ENCODE results near the gene GPR158.

The GPR158 gene

DNA sequence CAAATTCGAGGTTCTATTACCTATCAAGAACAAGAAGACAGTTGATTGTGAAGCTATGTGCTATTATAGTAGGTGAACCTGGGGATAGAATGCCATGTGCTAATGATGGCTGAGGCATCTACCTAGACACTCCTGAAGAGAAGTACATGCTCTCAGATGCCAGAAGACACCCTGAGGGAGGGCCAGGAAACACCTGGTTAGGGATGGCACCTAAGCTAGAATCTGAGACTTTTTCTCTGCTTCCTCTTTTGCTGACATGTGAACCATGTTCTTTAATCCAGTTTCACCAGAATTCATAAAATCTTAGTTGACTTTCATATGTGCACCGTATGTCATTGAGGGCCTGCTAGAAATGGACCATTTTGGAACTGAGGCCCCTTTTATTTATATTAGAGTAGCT is 242.8 kb downstream of the GPR158 start:
- no peak for DNase-seq

DNA sequence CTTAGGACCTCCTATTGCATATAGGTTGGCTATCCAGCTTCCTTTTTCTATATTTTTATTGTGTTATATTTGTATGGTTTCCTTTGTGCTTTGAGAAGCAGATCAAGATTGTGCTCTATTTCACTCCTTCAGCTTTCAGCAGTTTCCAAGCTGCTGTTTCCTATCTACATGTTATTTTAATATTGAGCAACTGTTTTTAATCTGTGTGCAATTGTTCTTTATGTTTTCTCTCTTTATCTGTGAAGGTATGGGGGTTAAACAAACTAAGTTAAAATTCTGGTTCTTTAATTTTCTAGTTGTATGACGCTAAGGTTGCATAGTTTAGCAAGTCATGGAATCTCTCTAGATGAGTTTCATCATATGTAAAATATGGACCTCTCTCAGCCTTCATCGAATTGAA is 251.0 kb downstream of the GPR158 start:
- no peak for DNase-seq

DNA sequence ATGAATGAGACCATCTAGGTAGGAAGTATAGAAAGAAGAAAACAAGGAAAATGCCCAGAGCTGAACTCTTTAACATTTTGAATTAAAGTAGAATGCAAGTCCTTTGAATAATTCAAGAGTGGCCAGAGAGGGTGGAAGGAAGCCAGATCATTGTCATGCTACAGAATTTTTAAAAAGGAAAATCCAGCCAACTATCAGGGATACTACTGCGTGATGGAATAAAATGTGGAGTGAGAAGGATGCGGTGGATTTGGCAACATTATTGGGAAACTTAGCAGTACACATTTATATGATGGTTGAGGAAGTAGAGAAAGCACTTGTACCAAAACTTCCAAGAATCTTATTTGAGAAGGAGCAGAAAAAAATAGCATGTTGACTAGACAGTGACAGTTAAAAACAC is 261.6 kb downstream of the GPR158 start:
- DNase-seq = no peak

DNA sequence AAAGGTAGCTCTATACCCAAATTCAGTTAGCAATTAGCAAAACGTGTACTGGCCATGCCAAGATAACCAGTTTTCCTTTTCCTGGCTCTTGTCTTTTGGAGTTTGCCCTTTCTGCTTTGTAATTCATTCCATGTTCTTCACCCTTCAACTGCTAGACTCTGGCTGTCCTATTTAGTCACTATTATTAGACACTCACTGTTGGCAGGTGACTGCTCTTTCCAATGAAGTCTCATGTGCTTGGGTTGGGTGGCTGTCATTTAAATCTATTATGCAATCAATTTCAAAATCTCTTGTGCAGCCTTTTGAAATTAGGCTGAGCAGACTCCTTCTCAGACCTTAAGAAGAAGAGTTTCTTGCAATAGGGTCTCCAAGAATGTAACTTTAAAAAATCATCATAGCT is 266.5 kb downstream of the GPR158 start:
- no peak for DNase-seq

DNA sequence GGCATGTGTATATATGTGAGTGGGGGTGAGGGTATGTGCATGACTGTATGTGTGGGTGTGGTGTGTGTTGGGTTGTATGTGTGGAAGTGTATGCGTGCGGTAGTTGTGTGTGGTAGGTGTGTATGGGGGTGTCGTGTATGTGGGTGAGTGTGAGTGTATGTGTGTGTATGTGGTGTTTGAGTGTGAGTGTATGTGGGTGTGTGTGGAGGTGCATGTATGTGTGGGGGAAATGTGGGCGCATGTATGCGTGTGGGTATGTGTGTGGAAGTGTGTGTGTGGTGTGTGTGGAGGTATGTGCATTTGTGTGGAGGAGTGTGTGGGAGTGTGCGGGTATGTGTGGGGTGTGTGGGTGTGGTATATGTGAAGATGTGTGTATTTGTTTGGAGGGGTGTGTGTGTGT is 269.5 kb downstream of the GPR158 start:
- no peak for DNase-seq

DNA sequence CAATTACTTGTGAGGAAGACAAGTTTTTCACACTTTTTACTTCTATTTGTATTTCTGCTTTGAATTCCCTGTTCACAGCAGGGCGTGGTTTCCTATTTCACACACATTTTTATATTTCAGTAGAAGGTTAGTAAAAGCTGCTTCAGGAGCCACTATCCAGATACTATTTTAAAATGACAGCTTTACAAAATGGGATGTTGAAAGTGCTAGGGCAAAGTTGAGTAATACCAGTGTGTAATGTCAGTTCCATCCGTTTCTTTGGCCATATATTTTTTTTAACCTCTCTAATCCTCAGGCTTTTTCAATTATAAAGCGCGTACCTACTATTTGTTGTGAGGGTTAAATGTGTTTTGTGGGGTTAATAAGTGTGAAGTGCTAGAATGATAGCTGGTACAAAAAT is 276.6 kb downstream of the GPR158 start:
- no peak for DNase-seq

DNA sequence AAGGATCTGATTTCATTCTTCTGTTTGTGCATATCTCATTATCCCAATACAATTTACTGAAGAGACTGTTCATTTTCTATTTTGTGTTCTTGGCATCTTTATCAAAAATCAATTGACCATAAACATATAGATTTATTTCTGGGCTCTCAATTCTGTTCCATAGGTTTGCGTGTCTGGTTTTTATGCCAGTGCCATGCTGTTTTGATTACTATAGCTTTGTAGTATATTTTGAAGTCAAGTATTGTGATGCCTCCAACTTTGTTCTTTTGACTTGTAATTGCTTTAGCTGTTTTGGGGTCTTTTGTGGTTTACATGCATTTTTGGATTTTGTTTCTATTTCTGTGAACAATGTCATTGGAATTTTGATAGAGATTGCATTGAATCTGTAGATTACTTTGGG is 278.8 kb downstream of the GPR158 start:
- no peak for DNase-seq

DNA sequence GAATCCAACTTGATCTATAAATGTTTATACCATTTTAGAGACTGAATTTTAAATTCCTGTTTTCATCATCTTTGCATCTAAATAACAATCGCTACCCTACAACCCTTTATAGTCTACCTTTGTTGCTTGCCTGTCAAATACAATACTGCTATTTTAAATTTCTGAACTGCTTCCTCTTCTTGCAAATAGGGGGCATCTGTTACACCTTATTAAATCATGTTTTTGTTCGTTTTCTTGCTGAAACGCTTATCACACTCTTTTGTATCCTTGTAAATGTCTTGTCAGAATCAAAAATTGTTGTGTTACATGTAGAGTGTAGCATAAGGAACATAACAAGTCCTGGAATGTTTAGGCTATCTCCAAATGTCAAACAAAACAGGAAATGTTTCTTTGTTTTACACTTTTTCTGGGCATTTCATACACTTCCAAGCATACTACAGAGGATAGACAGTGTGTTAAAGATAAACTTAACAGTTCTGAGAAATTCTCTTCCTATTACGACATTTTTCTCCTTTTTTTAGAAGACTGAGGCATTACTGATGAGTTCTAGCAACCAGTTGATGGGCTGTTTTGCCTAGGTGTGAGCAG is 281.3 kb downstream of the GPR158 start:
- DNase-seq = no peak

DNA sequence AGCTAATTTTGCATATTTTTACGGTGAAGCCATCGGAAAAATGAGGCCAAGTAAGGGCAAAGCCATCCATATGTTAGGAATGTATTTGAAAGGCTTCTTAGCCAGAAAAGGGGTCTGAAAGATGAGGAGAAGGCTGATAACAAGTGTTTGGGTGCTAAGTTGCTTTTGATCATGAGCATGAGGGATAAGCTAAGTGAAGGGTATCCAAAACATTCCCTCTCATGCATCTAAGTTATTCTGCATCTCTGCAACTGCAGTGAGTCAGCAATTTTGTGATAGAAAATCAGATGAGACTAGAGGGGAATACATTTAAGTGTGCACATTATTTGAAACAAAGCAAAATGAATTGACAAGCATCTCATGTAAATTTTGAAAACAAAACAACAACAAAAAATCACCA is 282.8 kb downstream of the GPR158 start:
- no peak for DNase-seq

DNA sequence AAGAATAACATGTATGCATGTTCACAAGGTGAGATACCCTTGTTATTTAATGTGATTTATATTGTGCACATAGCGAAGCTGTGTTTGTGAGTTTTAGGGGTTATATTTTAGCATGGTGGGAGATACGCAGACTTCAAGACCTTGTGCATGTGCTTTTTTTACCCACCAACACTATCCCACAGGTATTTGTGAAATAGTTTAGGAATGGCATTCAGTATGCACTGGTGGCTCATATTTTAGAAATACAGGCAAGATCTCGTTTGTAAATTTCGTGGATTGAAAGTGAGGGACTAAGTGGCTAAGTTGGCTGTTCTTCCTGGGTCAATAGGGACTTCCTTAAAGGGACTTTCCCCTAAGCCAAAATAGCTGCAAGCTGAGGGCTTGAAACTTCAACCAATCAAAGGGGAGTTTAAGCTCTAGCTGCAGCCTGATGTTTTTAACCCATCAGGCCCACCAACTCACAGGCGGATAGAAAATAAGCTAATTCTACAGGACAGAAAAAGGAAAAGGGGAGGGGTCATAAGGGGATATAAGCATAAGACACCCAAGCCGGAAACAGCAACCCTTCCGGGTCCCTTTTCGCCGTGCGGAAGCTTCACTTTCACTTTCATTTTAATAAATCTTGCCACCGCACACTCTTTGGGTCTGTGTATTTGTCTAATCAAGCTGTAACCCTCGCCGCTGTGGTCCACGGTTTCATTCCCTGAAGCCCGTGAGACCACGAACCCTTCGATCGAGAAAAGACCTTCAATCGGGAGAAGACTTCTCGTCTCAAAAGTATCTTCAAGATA is 291.0 kb downstream of the GPR158 start:
- no peak for DNase-seq

DNA sequence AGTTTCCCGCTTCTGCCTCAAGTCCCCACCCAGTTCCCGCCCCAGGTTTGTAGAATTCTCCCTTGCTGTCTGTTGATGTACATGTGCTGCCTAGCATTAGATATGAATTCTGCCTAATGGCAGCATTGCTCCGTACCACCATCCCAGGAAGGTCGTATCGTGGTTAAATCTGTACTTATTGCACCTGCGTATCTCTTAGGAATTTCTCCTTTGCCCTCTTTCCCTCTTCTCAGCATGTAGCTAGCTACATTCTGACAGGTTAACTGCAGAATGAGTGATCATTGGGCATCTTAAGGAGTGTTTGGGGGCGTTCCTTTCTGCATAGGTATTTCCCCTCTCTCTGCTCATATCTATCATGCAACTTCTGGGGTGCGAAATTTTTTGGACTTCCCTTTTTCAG is 293.1 kb downstream of the GPR158 start:
- no peak for DNase-seq

DNA sequence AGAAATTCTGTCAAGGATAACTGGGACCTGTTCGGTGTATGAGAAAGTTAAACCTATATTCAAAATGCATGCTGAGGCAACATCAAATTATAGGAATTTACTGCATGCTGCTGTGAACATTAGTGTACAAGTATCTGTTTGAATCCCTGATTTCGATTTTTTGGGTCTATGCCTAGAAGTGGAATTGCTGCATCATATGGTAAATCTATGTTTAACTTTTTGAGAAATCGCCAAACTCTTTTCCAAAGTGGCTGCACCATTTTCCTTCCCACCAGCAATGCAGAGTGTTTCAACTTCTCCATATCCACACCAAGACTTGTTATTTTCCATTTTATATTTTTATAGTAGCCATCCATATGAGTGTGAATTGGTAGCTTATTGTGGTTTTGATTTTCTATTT is 306.7 kb downstream of the GPR158 start:
- DNase-seq = no peak

DNA sequence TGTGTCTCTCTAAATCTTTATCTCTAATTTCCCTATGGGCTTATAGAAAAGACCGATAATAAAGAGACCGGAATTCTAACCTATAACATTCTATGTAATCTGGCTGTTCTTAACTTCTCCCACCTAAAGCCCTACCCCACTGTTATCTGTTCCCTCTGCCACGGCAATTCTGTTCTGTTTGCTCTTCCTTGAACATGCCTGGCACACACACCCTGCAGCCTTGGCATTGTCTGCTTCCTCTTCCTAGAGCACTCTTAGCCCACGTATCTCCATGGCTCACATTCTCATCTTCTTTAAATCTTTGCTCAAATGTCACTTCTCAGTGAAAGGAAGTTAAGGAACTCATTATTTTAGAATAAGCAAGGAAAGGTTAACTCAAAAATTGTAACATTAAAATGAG is 309.2 kb downstream of the GPR158 start:
- peak; percentile 44 for DNase-seq

DNA sequence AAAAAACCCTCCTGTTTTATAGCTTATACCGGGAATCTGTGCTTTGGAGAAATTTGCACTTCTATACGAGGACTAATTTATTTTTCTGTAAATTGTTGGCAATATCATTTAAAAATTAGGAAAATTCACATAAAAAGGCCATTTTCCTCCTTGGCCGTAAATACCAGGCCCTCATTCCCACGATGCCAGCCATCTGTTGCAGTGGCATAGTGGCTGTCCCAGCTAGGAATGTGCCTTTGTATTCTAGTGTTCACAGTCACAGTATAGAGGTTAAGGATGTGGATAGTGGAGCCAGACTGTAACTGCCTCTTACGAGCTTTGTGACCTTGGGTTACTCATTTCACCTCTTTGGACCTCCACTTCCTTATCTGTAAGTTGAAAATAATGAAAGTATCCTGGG is 312.5 kb downstream of the GPR158 start:
- DNase-seq = no peak

DNA sequence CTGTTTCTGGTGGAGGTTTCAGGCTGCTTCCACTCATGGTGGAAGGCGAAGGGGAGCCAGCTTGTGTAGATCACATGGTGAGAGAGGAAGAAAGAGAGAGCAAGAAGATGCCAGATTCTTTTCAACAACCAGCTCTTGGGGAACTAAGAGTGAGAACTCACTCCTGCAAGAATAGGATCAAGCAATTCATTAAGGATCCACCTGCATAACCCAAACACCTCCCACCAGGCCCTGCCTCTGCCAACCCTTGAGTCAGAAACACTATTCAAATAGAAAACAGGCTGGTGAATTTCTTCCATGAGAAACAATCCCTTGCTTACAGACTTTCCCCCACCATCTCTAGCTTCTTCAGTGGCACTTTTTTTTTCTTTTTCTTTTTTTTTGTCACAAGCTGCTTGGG is 317.2 kb downstream of the GPR158 start:
- peak; percentile 62 for DNase-seq

DNA sequence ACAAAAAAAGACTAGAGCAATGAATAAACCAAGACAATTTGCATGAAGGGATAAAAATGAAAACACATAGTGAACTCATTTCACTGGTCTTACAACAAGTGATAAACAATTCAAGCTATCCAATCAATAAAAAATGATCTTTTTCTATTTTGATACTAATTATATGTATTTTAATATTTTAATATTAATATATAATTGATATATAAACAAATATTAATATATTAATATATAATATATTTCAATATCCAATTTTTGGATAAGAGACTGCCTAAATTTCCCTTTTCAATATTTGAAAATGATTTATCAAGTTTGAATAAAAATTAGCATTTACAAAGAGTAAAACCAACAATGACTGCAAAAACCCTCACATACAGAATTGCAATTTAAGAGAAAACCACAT is 317.9 kb downstream of the GPR158 start:
- DNase-seq = no peak

DNA sequence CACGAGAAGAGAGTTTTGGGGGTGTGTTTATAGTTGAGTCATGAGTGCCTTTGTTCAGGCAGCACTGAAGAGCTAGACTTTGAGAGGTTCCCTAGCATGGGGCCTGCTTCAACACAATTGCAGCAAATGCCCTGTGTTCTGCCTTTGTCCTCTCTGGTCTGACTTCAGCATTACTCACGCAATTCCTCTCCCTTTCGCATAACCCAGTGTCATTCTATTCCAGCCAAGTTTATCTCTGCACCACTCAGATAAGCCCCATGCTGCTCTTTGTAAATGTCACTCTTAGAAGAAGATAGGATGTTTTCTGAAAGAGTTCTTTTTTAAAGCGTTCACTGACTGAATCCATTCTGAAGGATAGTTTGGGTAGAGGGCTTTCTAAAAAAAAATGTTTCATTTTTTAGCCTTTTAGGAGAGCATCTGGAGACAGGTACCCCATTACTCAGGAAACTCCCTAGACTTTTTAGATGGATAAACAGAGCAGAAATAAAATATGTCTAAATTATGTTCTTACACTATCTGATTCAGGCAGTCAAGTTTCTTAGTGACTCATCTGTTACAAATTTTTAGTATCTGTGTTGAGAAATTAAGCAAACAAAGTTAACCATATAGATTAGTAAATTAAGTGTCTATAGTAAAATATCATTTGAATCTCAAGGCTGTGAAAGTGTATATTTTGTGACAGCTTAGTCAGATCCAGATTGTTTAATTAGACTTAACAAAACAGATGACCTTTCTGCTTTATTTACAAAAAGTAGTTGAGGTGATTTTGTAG is 318.5 kb downstream of the GPR158 start:
- peak; percentile 84 for DNase-seq

DNA sequence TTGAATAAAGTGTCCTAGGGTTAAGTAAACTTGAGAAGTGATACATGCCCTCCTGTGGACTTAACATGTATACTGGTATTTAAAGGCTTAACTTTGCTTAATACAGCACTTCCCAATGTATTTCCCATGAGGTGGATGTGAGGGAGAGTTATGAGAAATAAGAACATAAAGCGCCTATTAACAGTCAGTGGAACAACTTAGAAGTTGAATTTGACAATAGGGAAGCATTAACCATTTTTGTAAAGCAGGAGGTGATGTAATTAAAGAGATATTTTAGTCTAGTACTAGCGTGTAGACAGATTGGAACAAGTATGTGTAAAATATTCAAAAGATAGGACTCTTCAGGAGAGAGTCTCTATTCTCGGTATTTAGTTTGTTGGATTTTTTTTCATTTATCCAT is 322.4 kb downstream of the GPR158 start:
- DNase-seq = no peak

DNA sequence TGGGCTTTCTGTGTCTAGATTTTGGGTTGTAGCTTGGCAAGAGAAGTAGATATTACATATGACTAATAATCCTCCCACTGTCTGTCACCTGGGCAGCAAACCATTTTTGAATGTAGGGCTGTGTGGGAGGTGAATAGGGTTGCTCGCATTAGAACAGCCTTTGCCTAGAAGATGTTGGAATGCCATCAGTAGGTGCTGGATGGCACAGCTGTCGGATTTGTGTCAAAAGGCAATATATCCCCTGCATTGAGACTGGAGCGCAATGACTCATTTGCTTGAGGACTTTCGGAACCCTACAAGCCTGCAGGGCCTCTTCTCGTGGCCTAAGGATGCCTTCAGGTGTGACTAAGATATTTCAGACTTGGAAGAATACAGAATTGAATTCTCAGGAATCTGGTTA is 323.8 kb downstream of the GPR158 start:
- DNase-seq = no peak

DNA sequence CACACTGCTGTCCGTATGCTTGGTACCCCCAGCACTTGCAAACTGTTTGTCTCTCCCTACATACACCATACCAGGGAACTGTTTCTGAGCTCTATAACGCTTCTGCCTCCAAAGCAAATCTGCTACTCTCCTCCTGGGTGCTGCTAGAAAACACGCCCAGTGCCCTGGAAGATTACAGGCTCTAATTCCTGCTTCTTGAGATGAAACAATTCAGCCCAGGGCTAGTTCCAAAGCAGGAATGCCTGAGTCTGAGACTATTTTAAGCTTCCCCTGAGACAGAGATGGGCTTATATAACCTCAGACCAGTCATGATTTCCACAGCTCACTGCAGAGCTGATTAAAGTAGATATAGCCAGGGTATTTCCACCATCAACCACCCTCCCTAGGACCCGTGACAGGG is 327.1 kb downstream of the GPR158 start:
- DNase-seq = no peak

DNA sequence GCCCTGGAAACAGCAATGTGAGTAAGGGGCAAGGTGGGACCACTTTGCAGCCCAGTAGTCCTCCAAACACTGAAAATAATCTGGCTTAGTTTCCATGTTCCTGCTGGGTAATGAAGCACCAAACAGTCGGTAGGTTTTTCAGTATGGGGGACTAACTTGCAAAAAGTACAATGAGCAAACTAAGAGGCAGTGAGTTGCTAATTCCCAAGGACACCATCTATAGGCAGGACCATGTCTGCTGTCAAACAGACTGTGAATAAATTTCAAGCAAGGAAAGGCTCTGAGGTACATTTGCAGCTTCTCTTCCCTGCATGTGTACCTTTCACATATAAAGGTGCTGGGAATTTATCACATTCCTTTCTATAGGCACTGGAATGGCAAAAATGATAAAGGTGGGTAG is 327.7 kb downstream of the GPR158 start:
- no peak for DNase-seq

DNA sequence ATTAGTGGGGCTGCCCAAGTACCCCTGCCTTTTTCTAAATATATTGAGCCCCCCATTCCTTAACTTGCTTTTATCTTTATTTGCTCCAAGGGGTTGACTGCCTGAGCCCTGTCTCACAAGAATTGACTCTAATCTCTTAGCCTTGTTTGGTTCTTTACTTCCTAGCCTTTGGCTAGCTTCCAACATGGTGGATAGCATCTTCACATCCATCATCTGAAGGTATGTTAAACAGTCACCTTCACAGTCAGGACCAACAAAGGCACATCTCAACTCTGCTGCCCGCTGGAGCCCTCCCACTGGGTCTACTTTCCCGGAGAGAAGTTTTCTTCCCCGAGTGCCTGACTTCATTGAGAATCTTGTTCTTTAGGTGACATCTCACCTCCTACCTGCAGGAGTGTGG is 329.5 kb downstream of the GPR158 start:
- DNase-seq = no peak

DNA sequence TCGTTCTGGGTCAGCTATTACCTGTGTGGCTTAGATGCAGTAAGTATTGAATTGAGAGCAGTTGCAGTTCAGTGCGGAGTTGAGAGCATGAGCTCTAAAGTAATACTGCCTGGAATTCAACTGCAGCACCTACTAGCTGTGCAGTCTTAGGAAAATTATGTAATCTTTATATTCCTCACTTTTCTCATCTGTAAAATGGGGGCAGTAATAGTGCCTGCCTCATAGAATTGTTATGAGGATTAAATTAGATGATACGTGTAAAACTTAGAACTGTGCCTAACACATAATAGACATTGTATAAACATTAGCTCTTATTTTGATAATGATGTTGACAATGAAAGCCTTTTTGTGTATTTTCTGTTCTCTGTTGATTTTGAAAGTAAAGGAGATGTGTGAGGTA is 330.0 kb downstream of the GPR158 start:
- DNase-seq = no peak

DNA sequence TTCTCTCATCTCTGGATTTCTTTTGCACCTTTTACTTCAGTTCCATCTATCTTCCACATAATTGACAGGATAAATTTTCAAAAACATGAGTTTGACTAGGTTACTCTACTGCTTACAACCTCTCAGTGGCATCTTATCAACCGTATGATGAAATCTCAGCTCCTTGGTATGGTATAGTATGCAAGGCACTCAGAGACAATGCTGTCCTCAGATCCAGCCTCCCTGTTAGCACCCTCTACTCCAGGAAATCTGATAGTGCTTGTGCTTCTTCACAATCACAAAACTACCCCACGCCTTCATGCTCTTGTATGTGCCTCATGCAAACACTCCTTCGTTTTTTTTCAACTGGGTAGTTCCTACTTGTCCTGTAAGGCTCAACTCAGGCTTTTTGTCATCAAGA is 330.7 kb downstream of the GPR158 start:
- no peak for DNase-seq
